ENCODE measurements around the gene LXN.

Gene LXN

DNA sequence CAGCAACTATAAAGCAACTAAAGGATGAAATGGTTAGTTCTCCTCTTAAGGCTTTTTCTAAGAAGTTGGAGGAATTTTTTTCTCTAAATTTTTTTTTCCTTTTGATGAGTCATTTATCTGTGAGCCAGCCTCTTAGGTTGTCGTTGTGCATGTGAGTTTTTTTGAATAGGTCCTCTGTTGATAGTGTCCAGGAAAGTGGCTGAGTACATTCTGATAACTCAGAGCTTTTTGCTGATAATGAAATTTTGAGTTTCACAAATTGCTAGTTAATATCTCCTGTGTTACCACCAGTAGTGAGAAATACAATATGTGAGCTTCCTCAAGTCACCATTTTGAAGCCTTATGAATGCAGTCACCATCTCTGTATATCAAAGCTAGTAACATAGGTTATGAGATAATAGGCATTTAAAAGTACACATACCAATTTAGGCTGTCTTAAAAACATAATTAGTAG, 7.1 kb upstream of the LXN start:
- TF ChIP-seq POLR2AphosphoS5 (IDR thresholded peaks at IDR 0.05; ENCODE audit: low read depth, low read length) (no peak), TAF1 (IDR thresholded peaks at IDR 0.05; ENCODE audit: low read depth, low read length) (no peak), POLR2A (IDR thresholded peaks at IDR 0.05; ENCODE audit: low read depth, low read length) (no peak)
- no peak for FAIRE-seq
- DNase-seq (ENCODE audit: insufficient read length, low spot score): no peak

DNA sequence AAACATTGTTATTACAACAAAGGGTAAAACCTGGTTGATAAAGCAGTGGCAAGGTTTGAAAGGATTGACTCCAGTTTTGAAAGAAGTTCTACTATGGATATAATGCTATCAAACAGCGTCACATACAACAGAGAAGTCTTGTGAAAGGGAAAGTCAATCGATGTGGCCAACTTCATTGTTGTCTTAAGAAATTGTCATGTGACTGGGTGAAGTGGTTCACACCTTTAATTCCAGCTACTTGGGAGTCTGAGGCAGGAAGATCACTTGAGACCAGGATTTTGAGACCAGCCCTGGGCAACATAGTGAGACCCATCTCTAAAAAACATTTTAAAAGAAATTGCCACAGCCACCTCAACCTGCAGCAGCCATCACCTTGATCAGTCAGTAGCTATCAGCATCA, 6.2 kb upstream of the LXN start:
- no peak for FAIRE-seq
- TF ChIP-seq TAF1 (IDR thresholded peaks at IDR 0.05; ENCODE audit: low read depth, low read length) (no peak), POLR2A (IDR thresholded peaks at IDR 0.05; ENCODE audit: low read depth, low read length) (no peak), SPI1 (IDR thresholded peaks at IDR 0.05; ENCODE audit: low read depth, low read length) (no peak), POLR2AphosphoS5 (IDR thresholded peaks at IDR 0.05; ENCODE audit: low read depth, low read length) (no peak), PAX5 (IDR thresholded peaks at IDR 0.05; ENCODE audit: insufficient read depth, low read length, severe bottlenecking) (no peak), POU2F2 (IDR thresholded peaks at IDR 0.05; ENCODE audit: low read depth, low read length) (no peak)
- DNase-seq (ENCODE audit: insufficient read length, low spot score): no peak

DNA sequence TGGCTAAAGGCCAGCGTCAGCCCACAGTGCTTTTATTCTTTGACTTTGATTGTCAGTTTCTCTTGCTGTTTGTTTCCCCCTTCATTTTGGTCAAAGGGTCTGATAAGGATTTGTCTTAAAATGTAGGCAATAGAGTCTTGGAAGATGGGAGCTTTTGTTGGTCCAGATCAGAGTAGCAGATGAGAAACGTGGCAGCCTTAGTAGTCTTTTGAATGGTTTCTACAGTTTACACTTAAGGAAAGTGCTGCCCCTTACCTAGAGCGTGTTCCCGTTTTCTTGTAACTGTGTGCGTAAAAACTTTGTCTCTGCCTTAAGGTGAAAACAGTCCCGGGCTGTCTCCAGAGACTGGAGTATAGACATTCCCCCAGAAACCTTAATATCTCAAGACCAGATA, 630 bp downstream of the LXN start:
- FAIRE-seq (no peak), DNase-seq (ENCODE audit: insufficient read length, low spot score) (no peak)
- TF ChIP-seq POLR2AphosphoS5 (IDR thresholded peaks at IDR 0.05; ENCODE audit: low read depth, low read length) (no peak), POLR2A (IDR thresholded peaks at IDR 0.05; ENCODE audit: low read depth, low read length) (no peak)

DNA sequence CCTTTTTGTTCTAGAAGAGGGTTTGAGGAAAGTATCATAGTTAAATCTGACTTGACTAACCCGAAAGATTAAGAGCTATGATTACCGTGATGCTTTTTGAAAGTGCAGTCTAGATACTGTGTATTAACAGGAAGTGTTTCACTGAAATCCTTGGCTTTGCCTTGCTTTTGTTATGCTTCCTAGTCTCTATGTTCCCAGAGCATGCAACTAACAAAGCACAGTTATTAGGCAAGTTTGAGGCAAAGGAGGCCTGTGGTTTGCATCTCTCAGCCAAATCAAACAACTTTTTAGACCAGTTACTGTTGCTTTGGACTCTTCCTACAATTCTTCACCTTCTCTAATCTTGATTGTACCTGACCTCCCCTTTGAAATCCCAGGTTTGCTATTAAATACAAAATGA, 3.9 kb downstream of the LXN start:
- TF ChIP-seq PAX5 (IDR thresholded peaks at IDR 0.05; ENCODE audit: insufficient read depth, low read length, severe bottlenecking): no peak
- TF ChIP-seq SPI1 (IDR thresholded peaks at IDR 0.05; ENCODE audit: low read depth, low read length): no peak
- no peak for TF ChIP-seq POLR2A (IDR thresholded peaks at IDR 0.05; ENCODE audit: low read depth, low read length)
- no peak for FAIRE-seq
- DNase-seq (ENCODE audit: insufficient read length, low spot score): no peak

DNA sequence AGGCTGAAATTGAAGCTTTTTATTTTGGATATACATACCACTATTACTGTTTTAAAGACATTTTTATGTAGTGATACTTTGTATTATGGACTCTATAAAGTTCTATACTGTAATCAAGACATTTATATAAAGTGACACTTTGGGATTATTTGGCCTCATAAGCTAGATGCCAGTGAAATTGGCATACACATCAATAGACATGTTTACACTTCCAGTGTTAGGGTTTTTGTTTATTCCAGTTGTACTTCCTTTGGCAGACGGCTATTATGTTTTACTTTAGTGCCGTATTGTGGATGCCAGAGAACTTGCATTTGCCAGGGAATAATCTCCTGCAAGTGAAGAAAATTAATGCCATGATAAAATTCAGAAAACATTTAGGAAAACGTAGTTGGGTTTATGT, 6.0 kb downstream of the LXN start:
- TF ChIP-seq PAX5 (IDR thresholded peaks at IDR 0.05; ENCODE audit: insufficient read depth, low read length, severe bottlenecking): no peak
- no peak for DNase-seq (ENCODE audit: insufficient read length, low spot score)

DNA sequence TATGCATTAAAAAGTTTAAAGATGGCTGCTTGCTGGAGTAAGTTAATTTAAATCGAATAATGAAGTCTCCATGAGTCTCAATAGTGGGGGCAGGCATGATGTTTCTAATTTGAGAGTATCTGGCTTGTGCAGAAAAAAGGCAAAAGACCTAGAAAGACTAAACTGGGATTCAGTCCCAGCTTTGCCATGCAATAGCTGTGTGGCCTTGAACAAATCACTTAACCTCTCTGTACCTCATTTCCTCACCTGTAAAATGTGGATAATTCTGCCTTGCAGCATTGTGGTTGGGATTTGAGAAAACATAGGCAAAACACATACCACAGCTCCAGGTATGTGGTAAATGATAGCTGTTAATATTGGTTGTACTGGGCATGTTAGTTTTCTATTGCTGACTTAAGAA, 8.6 kb downstream of the LXN start:
- DNase-seq (ENCODE audit: insufficient read length, low spot score) (no peak), FAIRE-seq (no peak)
- TF ChIP-seq POU2F2 (IDR thresholded peaks at IDR 0.05; ENCODE audit: low read depth, low read length) (no peak), PAX5 (IDR thresholded peaks at IDR 0.05; ENCODE audit: insufficient read depth, low read length, severe bottlenecking) (no peak), SPI1 (IDR thresholded peaks at IDR 0.05; ENCODE audit: low read depth, low read length) (no peak), TAF1 (IDR thresholded peaks at IDR 0.05; ENCODE audit: low read depth, low read length) (no peak), POLR2AphosphoS5 (IDR thresholded peaks at IDR 0.05; ENCODE audit: low read depth, low read length) (no peak), POLR2A (IDR thresholded peaks at IDR 0.05; ENCODE audit: low read depth, low read length) (no peak)

More for the DNA sequence above, 6.0 kb downstream of the LXN start:
- FAIRE-seq: no peak

DNA sequence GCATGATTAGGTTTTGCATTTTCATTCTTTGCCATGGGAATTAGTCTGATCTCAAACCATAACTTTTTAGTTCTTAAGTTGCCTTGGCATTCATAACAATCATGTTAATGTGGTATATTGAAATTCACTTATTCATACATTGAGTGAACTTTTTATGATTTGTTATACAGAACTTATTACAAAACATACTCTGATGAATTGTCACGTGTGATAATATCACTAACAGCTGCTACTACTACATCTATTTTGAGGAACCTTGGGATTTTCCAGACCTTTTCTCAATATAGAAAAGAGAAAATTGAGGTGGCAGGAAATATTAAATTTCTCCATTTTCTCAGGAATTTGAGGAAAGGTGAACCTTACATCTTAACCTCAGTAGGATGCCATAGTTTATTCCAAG, 9.2 kb downstream of the LXN start:
- FAIRE-seq (no peak), DNase-seq (ENCODE audit: insufficient read length, low spot score) (no peak)
- TF ChIP-seq SPI1 (IDR thresholded peaks at IDR 0.05; ENCODE audit: low read depth, low read length) (no peak), POU2F2 (IDR thresholded peaks at IDR 0.05; ENCODE audit: low read depth, low read length) (no peak), PAX5 (IDR thresholded peaks at IDR 0.05; ENCODE audit: insufficient read depth, low read length, severe bottlenecking) (no peak), TAF1 (IDR thresholded peaks at IDR 0.05; ENCODE audit: low read depth, low read length) (no peak), POLR2AphosphoS5 (IDR thresholded peaks at IDR 0.05; ENCODE audit: low read depth, low read length) (no peak), POLR2A (IDR thresholded peaks at IDR 0.05; ENCODE audit: low read depth, low read length) (no peak)

DNA sequence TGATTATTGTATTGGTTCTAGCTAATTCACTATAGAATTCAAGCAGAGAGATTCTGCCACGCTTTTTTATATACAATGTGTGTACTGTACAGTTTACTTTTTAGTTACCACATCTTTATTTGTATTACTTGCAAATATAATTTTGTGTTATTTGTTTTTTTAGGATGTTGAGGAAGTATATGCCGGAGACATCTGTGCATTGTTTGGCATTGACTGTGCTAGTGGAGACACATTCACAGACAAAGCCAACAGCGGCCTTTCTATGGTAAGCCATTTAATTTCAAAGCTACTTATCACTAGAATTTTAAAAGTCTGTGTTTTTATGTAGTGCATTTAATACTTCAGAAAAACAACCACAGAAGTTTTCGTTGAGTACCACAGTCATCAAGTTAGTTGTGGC, 11.7 kb downstream of the LXN start:
- DNase-seq (ENCODE audit: insufficient read length, low spot score) (no peak), FAIRE-seq (no peak)
- TF ChIP-seq POLR2AphosphoS5 (IDR thresholded peaks at IDR 0.05; ENCODE audit: low read depth, low read length) (no peak), SPI1 (IDR thresholded peaks at IDR 0.05; ENCODE audit: low read depth, low read length) (no peak), TAF1 (IDR thresholded peaks at IDR 0.05; ENCODE audit: low read depth, low read length) (no peak), POLR2A (IDR thresholded peaks at IDR 0.05; ENCODE audit: low read depth, low read length) (no peak), PAX5 (IDR thresholded peaks at IDR 0.05; ENCODE audit: insufficient read depth, low read length, severe bottlenecking) (no peak), POU2F2 (IDR thresholded peaks at IDR 0.05; ENCODE audit: low read depth, low read length) (no peak)

DNA sequence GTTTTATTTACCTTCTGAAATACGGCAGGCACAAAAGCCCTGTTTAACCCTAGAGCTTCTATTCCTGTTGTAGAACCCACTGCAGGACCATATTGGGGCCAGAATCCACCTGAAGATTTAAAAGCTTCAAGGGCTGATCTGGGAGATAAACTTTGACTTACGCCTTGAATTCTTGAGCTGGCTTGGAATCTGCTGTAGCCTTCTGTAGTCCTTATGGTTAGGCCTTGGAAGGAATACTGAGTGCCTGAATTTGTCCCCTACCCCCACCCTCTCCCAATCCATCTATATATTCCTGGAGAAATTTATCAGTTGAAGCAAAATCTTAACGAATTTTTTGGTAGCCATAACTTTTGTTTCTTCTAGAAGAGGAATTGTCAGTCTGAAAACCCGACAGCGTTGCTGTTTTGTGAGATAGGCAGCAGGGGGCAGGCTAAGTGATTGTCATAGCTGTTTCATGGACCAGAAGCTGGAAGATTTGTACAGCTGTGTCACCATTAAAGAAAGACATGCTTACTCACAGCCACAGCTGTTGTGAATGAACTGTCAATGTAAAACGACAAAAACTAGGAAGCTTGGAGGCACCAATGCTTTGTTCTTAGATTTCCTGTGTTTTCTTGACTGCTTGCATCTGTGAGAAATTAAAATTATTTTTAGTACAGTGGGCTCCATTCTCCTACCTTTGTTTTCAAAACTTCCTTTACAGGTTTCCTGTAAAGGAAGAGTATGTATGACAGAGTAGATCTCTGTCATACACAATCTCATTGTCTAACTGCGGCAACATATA, 12.8 kb downstream of the LXN start:
- FAIRE-seq (peak; percentile 85), DNase-seq (ENCODE audit: insufficient read length, low spot score) (no peak)
- no peak for TF ChIP-seq SPI1 (IDR thresholded peaks at IDR 0.05; ENCODE audit: low read depth, low read length)
- TF ChIP-seq TAF1 (IDR thresholded peaks at IDR 0.05; ENCODE audit: low read depth, low read length): no peak
- TF ChIP-seq POLR2A (IDR thresholded peaks at IDR 0.05; ENCODE audit: low read depth, low read length): no peak
- no peak for TF ChIP-seq POU2F2 (IDR thresholded peaks at IDR 0.05; ENCODE audit: low read depth, low read length)
- no peak for TF ChIP-seq PAX5 (IDR thresholded peaks at IDR 0.05; ENCODE audit: insufficient read depth, low read length, severe bottlenecking)
- no peak for TF ChIP-seq POLR2AphosphoS5 (IDR thresholded peaks at IDR 0.05; ENCODE audit: low read depth, low read length)

DNA sequence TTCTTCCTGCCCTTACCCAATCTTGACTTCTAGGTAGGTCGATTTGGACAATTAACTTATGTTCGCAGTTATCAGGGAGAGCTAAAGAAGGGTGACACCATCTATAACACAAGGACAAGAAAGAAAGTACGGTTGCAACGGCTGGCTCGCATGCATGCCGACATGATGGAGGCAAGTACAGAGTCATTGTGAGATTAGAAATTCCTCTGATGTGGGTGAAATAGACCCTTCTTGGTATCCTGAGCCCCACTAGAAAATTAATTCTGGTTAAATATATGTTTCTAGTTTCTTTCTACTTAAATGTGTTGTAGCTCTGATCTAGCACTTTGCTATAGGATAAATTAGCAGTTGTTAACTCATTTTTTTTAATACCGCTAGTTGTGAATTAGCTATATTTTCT, 13.6 kb downstream of the LXN start:
- FAIRE-seq: no peak
- DNase-seq (ENCODE audit: insufficient read length, low spot score): no peak
- TF ChIP-seq SPI1 (IDR thresholded peaks at IDR 0.05; ENCODE audit: low read depth, low read length): no peak
- no peak for TF ChIP-seq POLR2AphosphoS5 (IDR thresholded peaks at IDR 0.05; ENCODE audit: low read depth, low read length)
- TF ChIP-seq POU2F2 (IDR thresholded peaks at IDR 0.05; ENCODE audit: low read depth, low read length): no peak
- TF ChIP-seq PAX5 (IDR thresholded peaks at IDR 0.05; ENCODE audit: insufficient read depth, low read length, severe bottlenecking): no peak
- TF ChIP-seq POLR2A (IDR thresholded peaks at IDR 0.05; ENCODE audit: low read depth, low read length): no peak
- no peak for TF ChIP-seq TAF1 (IDR thresholded peaks at IDR 0.05; ENCODE audit: low read depth, low read length)
